Measurements from ENCODE around the gene NKAIN2.
"Not testable (repeated sequence)": the region's sequence is repeated elsewhere in the genome, so short reads cannot be mapped to it uniquely, and the experiment has no call there.

Gene NKAIN2

GRCh38 chr6:124237911-124238310, 434.2 kb downstream of the NKAIN2 start:
- DNase-seq: no peak

- not testable (repeated sequence) for DNase-seq
Measured at GRCh38 chr6:124238408-124238807, 434.7 kb downstream of the NKAIN2 start.

DNA sequence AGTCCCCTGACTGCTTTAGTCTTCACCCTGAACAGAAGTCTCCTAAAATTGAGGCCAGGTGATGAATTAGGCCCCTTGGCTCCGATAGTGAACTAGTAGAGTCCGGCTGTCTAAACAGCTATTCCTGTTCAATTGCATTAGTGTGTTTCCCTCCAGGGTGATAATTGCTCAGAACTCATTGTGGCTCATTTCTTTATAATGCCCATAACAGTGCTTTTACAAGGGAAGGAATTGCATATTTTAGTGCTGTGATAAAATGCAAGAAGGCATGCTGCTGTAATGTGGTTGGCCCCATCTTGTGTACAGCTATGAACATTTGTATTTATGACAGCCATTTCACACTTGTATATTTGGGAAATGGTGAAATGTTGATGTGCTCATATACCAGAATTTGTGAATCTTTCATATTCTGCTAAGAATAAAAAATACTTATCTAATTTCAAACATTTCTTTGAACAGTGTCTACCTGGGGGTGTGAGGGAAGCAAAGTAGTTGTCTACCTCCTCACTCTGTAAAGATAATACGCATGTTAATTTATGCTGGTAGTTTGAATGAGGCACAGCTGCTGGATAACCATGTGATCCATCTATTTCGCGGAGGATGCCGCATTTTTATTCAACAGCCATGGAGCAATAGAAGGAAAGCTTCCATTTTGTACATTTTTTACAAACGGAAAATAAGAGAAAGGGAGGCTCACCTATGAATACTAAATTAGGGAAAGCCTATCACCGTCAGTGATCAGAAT, 451.4 kb downstream of the NKAIN2 start:
- no peak for DNase-seq

DNA sequence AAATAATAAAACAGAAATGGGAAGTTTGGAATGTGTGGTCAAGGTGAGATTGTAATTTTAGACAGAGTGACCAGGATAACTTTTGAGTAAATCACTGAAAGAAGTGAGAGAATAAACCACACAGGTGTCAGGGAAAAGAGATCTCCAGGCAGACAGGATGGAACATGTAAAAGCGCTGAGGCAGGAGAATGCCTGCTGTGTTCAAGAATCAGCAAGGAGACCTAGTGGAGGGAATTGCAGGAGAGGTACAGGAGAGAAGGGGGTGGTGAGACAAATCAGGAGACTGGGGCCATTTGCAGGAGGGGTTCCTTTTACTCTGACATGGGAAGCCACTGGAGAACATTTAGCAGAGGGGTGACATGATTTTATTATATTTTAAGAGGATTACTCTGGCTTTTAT, 456.7 kb downstream of the NKAIN2 start:
- DNase-seq: no peak

DNA sequence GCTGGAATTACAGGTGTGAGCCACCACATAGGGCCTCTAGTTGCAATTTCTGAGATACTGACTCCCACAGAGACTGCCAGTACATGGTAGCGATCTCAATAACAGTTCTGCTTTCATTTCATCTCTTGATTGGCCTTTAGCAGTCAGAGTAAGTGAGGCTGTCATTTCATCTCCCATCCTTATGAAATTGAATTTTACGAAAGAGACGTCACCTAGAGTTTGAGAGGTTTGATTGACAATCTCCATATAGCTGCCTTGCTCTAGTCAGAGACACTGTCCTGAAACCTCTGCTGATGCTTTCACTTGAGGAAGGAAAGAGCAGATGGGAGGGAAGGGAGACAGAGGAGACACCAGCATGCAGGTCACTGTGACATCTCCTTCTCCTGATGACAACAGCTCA, 466.1 kb downstream of the NKAIN2 start:
- no peak for DNase-seq

- no peak for DNase-seq
Measured at GRCh38 chr6:124273701-124274100, 470.0 kb downstream of the NKAIN2 start.

DNA sequence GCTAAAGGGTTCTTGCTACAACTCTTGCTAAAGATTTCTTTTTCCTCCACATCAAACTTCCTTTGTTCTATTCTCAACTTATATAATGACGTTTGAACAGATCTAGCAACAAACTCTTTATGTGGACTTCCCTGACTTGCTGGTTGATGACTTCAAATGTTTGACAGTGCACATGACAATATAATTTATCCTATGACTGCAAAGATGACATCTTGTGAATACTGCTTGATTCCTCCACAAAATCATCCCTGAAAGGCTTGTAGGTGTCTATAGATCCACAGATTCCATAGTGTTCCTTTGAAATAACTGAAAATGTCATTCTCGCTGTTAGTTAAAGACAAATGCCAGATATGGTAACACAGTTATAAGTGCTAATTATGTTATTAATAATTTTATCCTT, 478.9 kb downstream of the NKAIN2 start:
- DNase-seq: no peak

DNA sequence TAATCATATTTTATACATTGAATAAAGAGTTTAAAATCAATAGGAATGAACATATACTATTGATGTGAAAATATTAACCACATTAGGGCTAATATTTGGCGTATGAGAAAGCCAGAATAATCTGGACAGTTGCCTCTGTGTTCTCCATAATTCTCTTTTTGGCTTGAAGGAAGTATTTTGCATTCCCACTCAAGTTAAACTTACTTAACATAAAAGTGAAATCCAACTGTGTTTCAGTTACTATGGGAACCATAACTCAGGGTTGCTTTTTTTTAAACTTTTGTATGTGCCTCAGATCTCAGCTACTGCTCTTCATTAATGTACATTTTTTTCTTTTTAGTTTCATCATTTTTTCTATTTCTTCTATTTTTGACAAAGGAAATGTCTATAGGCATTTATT, 479.8 kb downstream of the NKAIN2 start:
- DNase-seq: no peak

- no peak for DNase-seq
Measured at GRCh38 chr6:124285146-124285545, 481.5 kb downstream of the NKAIN2 start.

DNA sequence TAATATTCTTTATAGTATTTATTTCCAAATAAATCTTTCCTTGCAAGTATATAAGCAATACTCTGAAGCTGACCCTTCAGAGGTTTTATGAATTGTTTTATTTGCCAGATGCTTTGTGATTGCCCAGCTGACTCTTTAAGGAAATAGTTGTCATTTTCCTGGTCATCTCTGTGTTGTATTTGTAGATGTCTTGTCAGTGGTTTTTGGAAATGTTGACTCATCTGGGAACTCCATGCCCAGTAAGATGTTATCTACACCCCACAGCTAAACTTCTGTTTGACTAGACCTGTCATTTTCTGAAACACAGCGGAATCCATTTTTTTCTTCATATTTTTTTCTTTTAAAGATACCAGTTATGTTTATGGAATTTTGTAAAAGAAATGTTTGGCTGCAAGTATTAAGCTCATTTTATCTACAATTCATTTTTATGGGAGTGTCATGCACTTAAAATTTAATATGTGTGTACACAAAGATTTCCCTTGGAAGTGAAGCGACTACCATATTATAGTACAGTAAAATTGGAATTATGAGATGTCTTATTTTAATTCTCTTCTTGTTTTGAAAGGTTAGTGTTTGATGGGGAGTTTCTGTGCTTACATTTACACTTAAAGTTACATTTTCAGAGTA, 491.0 kb downstream of the NKAIN2 start:
- no peak for DNase-seq

DNA sequence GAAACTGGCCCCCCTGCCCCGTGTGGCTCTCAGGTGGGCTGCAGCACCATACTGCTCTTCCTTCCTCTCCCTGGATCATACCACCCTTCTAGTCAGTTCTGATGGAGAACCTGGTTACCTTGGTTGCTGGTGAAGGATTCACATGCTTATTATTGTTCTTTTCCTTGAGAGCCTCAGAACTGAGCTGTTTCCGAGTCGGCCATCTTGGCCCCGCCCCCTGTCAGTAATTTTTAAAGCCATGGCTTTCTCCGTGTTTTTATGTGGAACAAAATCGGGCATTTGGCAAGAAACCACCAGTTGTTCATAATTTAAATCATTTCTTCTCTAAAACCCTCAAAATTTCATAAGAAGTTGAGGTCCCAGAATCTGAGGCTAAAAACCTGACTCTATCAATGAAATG, 493.8 kb downstream of the NKAIN2 start:
- no peak for DNase-seq

DNA sequence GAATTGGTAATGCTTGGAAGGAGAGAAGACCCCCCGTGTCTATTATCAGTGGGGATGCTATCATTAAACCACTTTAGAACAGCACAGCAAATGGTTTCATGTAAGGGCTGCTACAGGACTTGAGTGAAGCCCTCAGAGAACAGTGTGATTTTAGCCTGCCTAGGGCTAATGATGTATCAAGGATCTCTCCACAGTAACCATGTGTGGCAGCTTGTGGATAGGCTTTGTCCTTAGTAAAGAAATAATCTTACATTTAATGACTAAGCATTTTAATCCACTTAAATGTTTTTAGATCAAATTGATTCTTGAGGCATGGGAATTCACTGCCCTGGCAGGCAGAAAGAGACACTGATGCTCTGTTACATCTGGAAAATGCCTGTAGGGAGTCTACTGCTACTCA, 495.1 kb downstream of the NKAIN2 start:
- no peak for DNase-seq

DNA sequence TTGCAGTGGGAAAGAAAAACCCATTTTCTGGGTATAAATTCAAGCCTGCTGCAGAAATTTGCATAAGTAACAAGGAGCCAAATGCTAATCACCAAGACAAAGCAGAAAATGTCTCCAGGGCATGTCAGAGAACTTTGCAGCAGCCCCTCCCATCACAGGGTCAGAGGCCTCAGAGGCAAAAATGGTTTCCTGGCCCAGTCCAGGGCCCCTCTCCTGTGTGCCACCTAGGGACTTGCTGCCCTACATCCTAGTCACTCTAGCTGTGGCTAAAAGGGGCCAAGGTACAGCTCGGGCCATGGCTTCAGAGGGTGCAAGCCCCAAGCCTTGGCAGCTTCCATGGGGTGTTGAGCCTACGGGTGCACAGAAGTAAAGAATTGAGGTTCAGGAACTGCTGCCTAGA, 497.2 kb downstream of the NKAIN2 start:
- DNase-seq: not testable (repeated sequence)

DNA sequence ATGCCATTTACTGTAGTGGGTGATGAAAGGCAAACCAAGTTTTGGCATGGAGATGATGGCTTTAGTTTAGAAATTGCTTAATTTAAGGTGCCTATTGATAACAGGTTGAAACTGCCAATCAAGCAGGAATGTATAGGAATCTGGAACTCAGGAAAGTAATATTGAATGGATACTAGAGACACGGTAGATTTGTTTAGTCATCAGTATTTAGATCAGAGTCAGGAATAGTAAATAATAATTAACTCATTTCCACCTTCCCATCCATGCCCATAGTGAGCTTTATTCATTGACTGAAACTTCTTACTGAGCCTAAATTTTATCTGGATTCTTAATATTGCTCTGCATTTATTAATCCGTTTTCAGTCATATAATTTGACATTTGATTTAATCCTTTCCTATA, 500.3 kb downstream of the NKAIN2 start:
- DNase-seq: no peak

DNA sequence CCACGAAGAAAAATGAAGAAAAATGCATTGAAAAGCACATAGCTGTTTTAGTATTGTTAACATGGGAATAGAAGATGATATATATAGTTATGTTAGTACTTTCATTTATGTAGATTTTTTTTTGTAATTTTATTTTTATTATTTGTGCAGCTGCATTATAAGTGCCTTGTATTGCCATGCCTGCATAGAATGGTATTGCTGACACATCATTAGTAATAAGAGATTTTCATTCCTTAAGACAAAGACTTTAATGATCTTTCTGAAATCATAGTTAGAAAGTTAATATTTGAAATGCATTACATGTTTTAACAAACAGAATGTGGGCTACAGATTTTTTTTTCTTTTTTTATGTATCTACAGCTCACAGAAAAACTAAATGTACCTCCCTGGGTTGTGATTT, 506.5 kb downstream of the NKAIN2 start:
- no peak for DNase-seq

- no peak for DNase-seq
Measured at GRCh38 chr6:124319410-124319809, 515.7 kb downstream of the NKAIN2 start.

GRCh38 chr6:124324237-124324636, 520.6 kb downstream of the NKAIN2 start:
- DNase-seq: no peak

- no peak for DNase-seq
Measured at GRCh38 chr6:124330197-124330596, 526.5 kb downstream of the NKAIN2 start.

DNA sequence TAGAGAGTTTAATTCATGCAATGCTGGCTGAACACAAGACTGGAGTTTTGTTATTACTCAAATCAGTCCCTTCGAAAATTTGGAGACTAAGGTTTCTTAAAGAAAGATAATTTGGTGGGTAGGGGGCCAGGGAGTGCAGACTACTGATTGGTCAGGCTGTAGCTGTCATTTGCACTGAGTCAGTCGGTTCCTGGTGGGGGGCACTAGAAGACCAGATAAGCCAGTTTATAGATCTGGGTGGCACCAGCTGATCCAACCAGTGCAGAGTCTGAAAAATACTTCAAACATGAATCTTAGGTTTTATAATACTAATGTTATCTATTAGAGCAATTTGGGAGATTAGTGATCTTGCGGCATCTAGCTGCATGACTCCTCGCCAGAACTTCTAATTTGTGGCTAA, 530.7 kb downstream of the NKAIN2 start:
- no peak for DNase-seq

DNA sequence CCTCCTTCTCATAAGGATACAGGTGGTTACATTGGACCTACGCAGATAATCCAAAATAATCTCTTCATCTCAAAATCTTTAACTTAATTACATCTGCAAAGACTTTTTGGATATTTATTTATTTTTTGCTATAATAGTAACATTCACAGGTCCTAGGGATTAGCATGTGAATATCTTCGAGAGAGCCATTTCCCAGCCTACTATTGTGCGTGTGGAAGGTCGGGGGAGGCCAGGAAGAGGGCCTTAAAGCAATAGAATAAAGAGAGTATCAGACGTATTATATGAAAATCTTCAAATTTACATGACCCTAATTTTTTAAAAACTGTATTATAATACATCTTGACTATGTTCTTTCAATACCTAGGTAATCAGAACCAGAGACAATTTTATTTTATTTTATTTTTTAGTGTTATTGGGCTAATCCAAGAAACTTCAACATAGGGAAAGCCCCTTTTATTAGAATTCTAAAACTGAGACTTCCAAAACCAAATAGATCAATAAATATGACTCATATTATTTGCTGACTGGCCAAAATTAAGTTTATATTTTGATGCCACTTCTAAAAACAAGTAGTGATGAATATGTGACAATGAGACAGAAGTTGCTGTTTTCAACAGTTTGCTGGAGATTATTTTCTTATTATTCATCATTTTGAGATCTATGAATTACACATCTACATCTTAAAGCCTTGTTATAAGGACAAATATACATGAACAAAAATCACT, 536.1 kb downstream of the NKAIN2 start:
- DNase-seq: no peak

DNA sequence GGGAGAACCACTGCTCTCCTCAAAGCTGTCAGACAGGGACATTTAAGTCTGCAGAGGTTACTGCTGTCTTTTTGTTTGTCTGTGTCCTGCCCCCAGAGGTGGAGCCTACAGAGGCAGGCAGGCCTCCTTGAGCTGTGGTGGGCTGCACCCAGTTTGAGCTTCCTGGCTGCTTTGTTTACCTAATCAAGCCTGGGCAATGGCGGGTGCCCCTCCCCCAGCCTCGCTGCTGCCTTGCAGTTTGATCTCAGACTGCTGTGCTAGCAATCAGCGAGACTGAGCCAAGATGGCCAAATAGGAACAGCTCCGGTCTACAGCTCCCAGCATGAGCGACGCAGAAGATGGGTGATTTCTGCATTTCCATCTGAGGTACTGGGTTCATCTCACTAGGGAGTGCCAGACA, 544.7 kb downstream of the NKAIN2 start:
- not testable (repeated sequence) for DNase-seq

GRCh38 chr6:124355146-124355545, 551.5 kb downstream of the NKAIN2 start:
- no peak for DNase-seq

DNA sequence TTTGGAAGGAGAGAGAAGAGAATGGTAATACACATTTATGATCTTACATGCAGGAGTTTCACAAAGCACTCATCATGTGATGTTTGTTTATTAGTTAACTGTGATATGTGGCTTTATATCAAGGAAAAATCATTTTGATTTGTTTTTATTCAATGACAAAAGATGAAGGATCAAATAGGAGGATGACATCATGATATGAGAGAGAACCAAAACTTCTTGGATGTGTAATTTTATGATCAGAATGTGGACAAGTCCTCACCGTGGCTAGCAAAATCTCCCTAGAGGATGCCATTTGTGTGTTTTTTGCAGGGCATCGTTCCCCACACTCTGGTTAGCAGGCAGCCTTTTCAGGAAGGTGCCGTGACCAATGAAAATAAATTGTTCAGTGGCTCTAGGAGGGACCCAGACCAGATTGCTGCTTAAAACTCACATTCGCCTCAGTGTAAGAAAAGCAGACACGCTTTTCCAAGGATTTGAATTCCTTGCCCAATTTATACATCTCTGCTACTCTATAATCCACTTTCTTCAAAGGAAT, 552.7 kb downstream of the NKAIN2 start:
- DNase-seq: no peak

DNA sequence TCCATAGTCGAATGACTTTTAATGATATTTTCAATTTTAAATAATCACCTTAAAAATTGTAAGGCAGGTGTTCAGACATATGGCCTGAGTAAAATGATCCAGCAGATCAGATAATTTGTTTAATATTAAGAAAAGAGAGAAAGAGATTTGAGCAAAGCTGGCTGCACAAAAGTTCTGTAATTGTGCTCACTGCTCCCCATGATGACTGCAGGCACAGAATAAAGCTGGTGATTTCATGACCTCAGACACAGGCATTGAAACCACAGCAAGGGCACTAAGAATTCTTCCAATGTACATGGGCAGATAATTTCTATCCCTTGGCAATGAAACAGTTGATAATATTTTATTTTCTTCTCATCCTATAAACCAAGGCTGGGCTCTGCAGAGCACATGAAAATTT, 553.1 kb downstream of the NKAIN2 start:
- no peak for DNase-seq

Measured in CD4-positive, alpha-beta T cell treated with Interleukin-12 subunit alpha and Interleukin-12 subunit beta, for 1 hour (primary cell).